Stimulated activated CD4-positive, alpha-beta T cell treated with anti-CD3 and anti-CD28 coated beads, Interleukin-4, amount 100 ng/mL, for 48 hours (primary cell): ENCODE results near the gene PPP3CB.

Source experiments
- DNase-seq, 2 donors: peaks; one replicate each; pipeline ENCODE4 v3.0.0-alpha.2; 2020; ENCODE audit warnings: low read depth in 2 of 2

The PPP3CB gene

DNA sequence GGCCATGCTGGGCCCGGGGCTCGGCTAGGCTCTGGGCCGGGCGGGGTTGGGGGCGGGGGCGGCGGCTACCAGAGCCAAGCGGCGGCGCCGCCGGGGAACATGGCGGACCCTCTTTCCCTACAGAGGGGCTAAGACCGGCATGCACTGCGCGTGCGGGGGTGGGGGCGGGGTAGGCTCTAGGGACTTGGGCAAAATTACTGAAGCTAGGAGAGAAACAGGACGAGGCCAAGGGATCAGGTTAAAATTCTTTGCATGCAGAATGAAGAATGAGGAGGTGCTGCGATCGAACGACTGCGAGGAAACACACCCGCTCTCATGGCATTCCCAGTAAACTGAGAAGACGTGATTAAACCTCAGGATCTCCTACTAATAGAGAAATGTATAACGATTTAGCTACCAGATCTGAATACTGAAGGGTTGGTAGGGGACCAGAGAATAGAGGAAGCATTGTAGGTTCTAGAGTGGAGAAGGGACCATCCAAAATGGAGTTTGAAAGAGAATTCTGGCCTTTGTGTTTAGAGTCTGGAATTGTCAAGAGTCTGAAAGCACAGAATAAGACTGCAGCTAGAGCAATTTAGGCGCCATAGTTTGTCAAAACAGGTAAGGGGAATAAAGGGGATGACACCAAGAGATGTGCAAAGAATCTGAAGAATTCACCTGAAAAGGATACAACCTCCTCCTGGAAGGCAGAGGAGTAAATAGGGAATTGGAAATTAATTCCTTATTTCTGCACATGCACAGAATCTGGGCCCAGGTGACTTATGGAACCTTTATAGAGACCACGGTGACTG lies at the start of gene PPP3CB:
TSS of gene PPP3CB (minus strand) at position 141 of the 791 bp plus-strand sequence. CDS start at position 6, 135 bp downstream.
- peak; percentile 85 to 91 for DNase-seq

GRCh38 chr10:73545357-73545756 lies 49.5 kb upstream of the PPP3CB start:
- DNase-seq: no peak

- no peak for DNase-seq
Measured at GRCh38 chr10:73537709-73538108, 41.9 kb upstream of the PPP3CB start.

DNA sequence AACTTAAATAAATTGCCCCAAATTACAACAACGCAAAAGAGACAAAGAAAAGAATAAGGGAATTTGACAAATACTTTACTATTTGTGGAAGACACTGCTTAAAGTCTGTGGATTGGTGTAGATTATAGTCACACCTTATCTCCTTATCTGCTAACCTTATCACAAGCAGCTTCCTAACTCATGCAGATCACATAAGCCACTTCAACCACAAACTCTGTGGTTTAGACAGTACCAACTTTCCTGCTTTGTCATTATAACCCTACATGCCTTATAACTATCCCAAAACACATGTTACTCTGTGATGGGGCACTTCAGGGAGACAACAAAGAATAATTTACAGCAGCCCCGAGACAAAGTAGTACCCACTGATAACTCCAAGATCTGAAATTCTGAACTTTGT lies 41.5 kb upstream of the PPP3CB start:
- no peak for DNase-seq

DNA sequence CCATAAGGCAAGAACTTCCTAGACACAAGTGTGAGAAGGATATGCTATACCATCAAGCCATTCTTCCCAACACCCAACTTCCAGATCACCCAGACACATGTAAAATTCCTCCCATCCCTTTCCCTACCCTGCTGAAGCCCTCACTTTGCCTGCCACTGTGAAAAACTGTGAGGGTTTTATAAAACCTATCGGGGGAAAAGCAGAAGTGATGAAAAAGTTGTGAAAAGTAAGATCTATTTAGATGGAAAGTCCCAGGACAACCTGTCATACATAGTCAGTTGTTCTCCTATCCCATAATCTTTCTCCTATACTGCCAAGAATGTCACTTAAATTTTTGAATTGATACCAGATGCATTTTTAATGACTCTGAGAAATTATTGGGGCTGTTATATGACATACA lies 39.0 kb upstream of the PPP3CB start:
- DNase-seq: no peak

GRCh38 chr10:73529089-73529832 lies 33.4 kb upstream of the PPP3CB start:
- DNase-seq: peak; percentile 4 to 15

- no peak for DNase-seq
Measured at GRCh38 chr10:73522263-73522662, 26.4 kb upstream of the PPP3CB start.

DNA sequence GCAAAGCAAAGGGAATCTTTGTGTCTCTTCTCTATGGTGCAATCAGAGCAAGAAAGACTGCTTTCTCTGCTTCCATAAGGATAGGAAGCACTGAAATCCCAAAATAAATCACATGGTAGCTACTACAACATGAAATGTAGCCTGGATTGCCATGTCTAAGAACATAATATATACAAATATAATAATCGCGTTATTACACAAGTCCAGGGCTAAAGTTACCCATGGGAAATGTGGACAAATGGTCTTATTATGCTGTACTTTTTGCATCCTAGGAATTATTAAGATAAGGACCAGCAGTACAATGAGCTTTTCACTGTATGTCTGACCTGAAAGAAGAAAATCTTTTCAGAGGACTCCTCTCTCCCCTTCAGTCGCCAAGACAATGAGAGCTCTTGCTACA lies 23.5 kb upstream of the PPP3CB start:
- DNase-seq: no peak

GRCh38 chr10:73517166-73517888 lies 21.5 kb upstream of the PPP3CB start:
- no peak for DNase-seq

GRCh38 chr10:73512207-73512743 lies 16.5 kb upstream of the PPP3CB start:
- no peak for DNase-seq

DNA sequence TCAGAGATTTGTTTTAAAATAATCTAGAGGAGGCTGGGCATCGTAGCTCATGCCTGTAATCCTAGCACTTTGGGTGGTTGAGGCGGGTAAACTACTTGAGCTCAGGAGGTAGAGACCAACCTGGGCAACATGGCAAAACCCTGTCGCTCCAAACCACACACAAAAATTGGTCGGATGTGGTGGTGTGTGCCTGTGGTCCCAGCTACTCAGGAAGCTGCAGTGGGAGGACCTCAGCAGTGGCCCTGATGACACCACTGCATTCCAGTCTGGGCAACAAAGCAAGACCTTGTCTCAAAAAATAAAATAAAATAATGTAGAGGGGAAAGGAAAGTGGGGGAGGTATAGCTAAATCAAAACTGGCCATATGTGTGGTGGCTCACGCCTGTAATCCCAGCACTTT lies 13.9 kb upstream of the PPP3CB start:
- DNase-seq: no peak

DNA sequence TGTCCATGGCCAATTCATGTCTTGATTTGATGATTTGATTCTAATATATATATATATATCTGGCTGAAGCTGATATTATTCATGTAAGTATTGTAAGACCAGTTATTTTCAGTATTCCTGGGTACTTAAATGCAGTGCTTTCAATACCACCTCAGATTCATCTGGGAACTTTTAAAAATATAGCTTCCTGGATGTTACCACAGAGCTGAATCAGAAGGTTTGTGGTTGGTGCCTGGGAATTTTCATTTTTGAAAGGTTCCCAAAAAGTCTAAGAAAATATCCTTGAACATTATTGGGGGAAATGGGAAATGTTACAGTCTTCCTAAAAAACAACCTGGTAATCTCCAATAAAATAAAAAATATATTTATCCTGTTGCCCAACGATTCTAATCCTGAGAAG lies 10.7 kb upstream of the PPP3CB start:
- DNase-seq: no peak

- no peak for DNase-seq
Measured at GRCh38 chr10:73506074-73506473, 10.2 kb upstream of the PPP3CB start.

DNA sequence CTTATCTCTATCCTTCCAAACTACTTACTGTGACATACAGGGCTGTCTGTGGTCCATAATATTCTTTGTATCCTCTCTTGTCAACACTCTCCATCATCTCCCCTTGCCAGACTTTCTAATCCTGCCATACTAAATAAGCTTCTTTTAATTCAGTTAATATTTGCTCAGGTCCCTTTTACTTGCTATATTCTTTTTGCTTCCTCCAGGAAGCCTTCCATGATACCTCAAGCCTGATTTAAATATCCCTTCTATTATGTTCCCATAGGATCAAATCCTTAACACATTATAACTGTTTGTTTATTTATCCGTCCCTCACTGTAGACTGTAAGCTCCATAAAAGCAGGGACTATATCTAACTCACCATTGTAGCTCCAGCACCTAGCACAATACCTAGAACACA lies 7.2 kb upstream of the PPP3CB start:
- no peak for DNase-seq

GRCh38 chr10:73501651-73502050 lies 5.8 kb upstream of the PPP3CB start:
- DNase-seq: no peak

DNA sequence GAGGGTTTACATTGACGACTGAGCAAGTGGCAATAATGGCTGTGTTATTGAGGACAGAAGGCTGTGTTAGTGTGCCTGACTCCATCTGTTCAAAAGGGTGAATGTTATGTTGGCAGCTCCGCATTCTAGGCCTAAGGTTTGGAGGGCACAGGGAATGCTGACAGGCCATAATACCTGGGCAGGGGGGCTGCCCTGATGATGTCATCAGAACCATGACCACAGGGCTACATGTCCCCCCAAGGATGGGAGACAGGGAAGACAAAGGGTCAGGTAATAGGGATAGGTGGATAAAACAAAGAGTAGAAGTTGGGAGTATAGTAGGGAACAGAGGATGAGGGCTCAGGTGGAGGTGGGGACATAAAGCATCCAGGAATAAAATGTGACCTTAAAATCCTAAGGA lies 1.8 kb upstream of the PPP3CB start:
- DNase-seq: no peak

DNA sequence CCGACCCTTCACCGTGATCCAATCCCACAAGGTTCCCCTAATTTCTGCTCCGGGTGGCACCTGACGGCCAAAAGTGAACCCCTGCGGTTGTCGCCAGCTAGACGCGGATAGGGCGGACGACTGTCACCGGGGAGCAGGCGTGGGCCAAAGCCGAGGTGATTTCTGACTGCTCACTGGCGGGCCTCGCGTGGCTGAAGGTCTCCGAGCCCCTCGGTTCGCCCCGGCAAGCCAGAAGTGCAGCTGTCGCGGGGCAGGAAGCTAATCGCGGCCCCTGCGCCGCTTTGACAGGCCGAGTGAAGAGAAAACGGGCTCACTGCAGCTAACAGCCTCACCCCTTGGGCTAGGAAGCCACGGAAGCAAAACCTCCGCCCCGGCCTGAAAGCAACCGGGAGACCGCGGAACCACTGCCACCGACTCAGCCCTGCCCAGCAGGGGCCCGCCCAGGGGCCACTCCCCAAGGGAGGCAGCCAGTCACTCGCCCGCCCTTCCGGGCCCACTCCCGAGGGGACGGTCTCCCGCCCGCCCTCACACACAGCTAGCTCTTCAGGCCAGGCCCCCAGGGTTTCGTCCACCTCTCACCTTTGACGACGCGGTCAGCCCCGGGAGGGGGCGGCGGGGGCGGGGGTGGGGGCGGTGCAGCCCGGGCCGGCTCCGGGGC lies 469 bp downstream of the PPP3CB start:
- DNase-seq: peak; percentile 73 to 88

GRCh38 chr10:73494877-73495225 lies 973 bp downstream of the PPP3CB start:
- no peak for DNase-seq

DNA sequence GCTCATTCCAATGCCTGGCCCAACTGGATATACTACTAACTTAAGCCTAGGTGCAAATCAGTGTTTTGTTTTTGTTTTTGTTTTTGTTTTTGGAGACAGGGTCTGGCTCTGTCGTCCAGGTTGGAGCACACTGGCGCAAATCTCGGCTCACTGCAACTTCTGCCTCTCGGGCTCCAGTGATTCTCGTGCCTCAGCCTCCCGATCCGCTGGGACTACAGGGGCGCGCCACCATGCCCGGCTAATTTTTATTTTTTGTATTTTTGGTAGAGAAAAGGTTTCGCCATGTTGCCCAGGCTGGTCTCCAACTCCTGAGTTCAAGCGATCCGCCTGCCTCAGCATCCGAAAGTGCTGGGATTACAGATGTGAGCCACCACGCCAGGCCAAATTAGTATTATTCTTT lies 1.6 kb downstream of the PPP3CB start:
- DNase-seq: no peak

DNA sequence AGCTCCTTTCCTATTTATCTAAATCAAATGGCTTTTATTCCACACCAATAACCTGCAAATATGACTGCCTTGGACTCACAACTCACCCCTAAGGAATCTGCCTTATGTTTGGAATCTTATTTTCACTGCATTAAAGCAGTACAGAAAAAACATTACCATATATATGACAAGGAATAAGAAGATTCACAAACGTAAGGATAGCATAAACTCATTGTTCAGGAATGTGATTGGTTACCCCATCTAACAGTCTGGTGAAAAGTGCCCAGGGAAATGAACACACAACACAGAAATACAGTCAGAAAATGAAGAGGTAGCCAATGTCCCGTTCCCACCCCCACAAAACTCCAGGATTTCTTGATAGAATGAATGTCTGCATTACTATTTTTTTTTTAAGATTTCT lies 2.0 kb downstream of the PPP3CB start:
- no peak for DNase-seq

GRCh38 chr10:73486601-73487000 lies 9.2 kb downstream of the PPP3CB start:
- no peak for DNase-seq

- DNase-seq: no peak
Measured at GRCh38 chr10:73485320-73485719, 10.5 kb downstream of the PPP3CB start.
